ENCODE data around the gene PRSS56.

Gene PRSS56

GRCh38 chr2:232488097-232488711 lies 32.0 kb upstream of the PRSS56 start:
- Histone ChIP-seq H2AK5ac (ENCODE audit: low read length, severe bottlenecking) (no peak overlapping the region), H3K27ac (ENCODE audit: low read length, poor library complexity, severe bottlenecking) (no peak overlapping the region), H3K27me3 (ENCODE audit: control insufficient read depth in 1 of 2, insufficient read depth in 1 of 2, low read length in 2 of 2) (peaks cover 82 to 86% of the 10 kb centered on the region in 2 experiments), H3K9me3 (ENCODE audit: control insufficient read depth, low read length) (no peaks in the 10 kb centered on the region), H3K36me3 (ENCODE audit: control insufficient read depth in 1 of 2, insufficient read depth in 2 of 2, low read depth in 1 of 2, low read length in 2 of 2) (no peaks in the 10 kb centered on the region), H2AFZ (ENCODE audit: low read depth, low read length) (no peak overlapping the region), H3K79me1 (replicated peaks; ENCODE audit: low read length, poor library complexity, severe bottlenecking) (no peaks in the 10 kb centered on the region), H4K91ac (ENCODE audit: low read length) (no peak overlapping the region), H3K23ac (ENCODE audit: low read length in 2 of 2) (peak overlapping the region in 1 of 2 experiments; percentile 14), H3K14ac (ENCODE audit: low read length in 2 of 2) (no peak overlapping the region), H4K8ac (ENCODE audit: low read length) (no peak overlapping the region), H3K4me3 (ENCODE audit: insufficient read depth in 1 of 2, low read depth in 1 of 2, low read length in 2 of 2) (no peak overlapping the region), H2BK5ac (ENCODE audit: low read depth, low read length, poor library complexity, severe bottlenecking) (no peak overlapping the region), H3K4ac (ENCODE audit: low read depth in 1 of 2, low read length in 2 of 2) (no peak overlapping the region), H3K4me2 (ENCODE audit: low read length, poor library complexity, severe bottlenecking) (no peak overlapping the region), H2BK15ac (ENCODE audit: low read depth, poor library complexity, severe bottlenecking) (no peak overlapping the region), H3K4me1 (ENCODE audit: control insufficient read depth, insufficient read depth, low read depth, low read length) (peaks cover 14% of the 10 kb centered on the region), H2BK120ac (ENCODE audit: low read depth, low read length) (no peak overlapping the region), H2BK12ac (ENCODE audit: low read length in 2 of 2) (no peak overlapping the region), H3K18ac (ENCODE audit: low read depth in 1 of 2, low read length in 2 of 2) (no peak overlapping the region), H3K9ac (ENCODE audit: low read length) (no peak overlapping the region)
- DNase-seq: no peak
- 20% methylated on average over 14 of the region's 16 CpGs for WGBS

GRCh38 chr2:232488721-232489300 lies 31.4 kb upstream of the PRSS56 start:
- peaks cover 14% of the 10 kb centered on the region for H3K4me1 ChIP-seq (ENCODE audit: control insufficient read depth, insufficient read depth, low read depth, low read length)
- H3K36me3 ChIP-seq (ENCODE audit: control insufficient read depth in 1 of 2, insufficient read depth in 2 of 2, low read depth in 1 of 2, low read length in 2 of 2): no peaks in the 10 kb centered on the region
- DNase-seq: no peak
- H2BK15ac ChIP-seq (ENCODE audit: low read depth, poor library complexity, severe bottlenecking): no peak overlapping the region
- H2BK12ac ChIP-seq (ENCODE audit: low read length in 2 of 2): no peak overlapping the region
- no peak overlapping the region for H3K9ac ChIP-seq (ENCODE audit: low read length)
- H3K27ac ChIP-seq (ENCODE audit: low read length, poor library complexity, severe bottlenecking): no peak overlapping the region
- no peak overlapping the region for H3K4me2 ChIP-seq (ENCODE audit: low read length, poor library complexity, severe bottlenecking)
- H3K4me3 ChIP-seq (ENCODE audit: insufficient read depth in 1 of 2, low read depth in 1 of 2, low read length in 2 of 2): no peak overlapping the region
- no peaks in the 10 kb centered on the region for H3K79me1 ChIP-seq (replicated peaks; ENCODE audit: low read length, poor library complexity, severe bottlenecking)
- no peak overlapping the region for H4K8ac ChIP-seq (ENCODE audit: low read length)
- no peak overlapping the region for H2AFZ ChIP-seq (ENCODE audit: low read depth, low read length)
- H2BK5ac ChIP-seq (ENCODE audit: low read depth, low read length, poor library complexity, severe bottlenecking): no peak overlapping the region
- H2AK5ac ChIP-seq (ENCODE audit: low read length, severe bottlenecking): no peak overlapping the region
- no peak overlapping the region for H3K14ac ChIP-seq (ENCODE audit: low read length in 2 of 2)
- WGBS: 79% methylated on average over 4 of the region's 5 CpGs
- no peak overlapping the region for H3K4ac ChIP-seq (ENCODE audit: low read depth in 1 of 2, low read length in 2 of 2)
- no peak overlapping the region for H4K91ac ChIP-seq (ENCODE audit: low read length)
- H2BK120ac ChIP-seq (ENCODE audit: low read depth, low read length): no peak overlapping the region
- H3K18ac ChIP-seq (ENCODE audit: low read depth in 1 of 2, low read length in 2 of 2): no peak overlapping the region
- peaks cover 81 to 88% of the 10 kb centered on the region in 2 experiments for H3K27me3 ChIP-seq (ENCODE audit: control insufficient read depth in 1 of 2, insufficient read depth in 1 of 2, low read length in 2 of 2)
- no peaks in the 10 kb centered on the region for H3K9me3 ChIP-seq (ENCODE audit: control insufficient read depth, low read length)
- H3K23ac ChIP-seq (ENCODE audit: low read length in 2 of 2): no peak overlapping the region

GRCh38 chr2:232489516-232490220 lies 30.5 kb upstream of the PRSS56 start:
- Histone ChIP-seq H3K9me3 (ENCODE audit: control insufficient read depth, low read length) (no peaks in the 10 kb centered on the region), H2BK15ac (ENCODE audit: low read depth, poor library complexity, severe bottlenecking) (no peak overlapping the region), H3K9ac (ENCODE audit: low read length) (no peak overlapping the region), H3K4me3 (ENCODE audit: insufficient read depth in 1 of 2, low read depth in 1 of 2, low read length in 2 of 2) (no peak overlapping the region), H3K14ac (ENCODE audit: low read length in 2 of 2) (no peak overlapping the region), H2BK12ac (ENCODE audit: low read length in 2 of 2) (no peak overlapping the region), H4K91ac (ENCODE audit: low read length) (no peak overlapping the region), H2BK120ac (ENCODE audit: low read depth, low read length) (no peak overlapping the region), H3K4ac (ENCODE audit: low read depth in 1 of 2, low read length in 2 of 2) (no peak overlapping the region), H2AK5ac (ENCODE audit: low read length, severe bottlenecking) (no peak overlapping the region), H2BK5ac (ENCODE audit: low read depth, low read length, poor library complexity, severe bottlenecking) (no peak overlapping the region), H4K8ac (ENCODE audit: low read length) (no peak overlapping the region), H3K27ac (ENCODE audit: low read length, poor library complexity, severe bottlenecking) (no peak overlapping the region), H3K36me3 (ENCODE audit: control insufficient read depth in 1 of 2, insufficient read depth in 2 of 2, low read depth in 1 of 2, low read length in 2 of 2) (no peaks in the 10 kb centered on the region), H3K79me1 (replicated peaks; ENCODE audit: low read length, poor library complexity, severe bottlenecking) (no peaks in the 10 kb centered on the region), H3K23ac (ENCODE audit: low read length in 2 of 2) (no peak overlapping the region), H3K27me3 (ENCODE audit: control insufficient read depth in 1 of 2, insufficient read depth in 1 of 2, low read length in 2 of 2) (peaks cover 81 to 85% of the 10 kb centered on the region in 2 experiments), H2AFZ (ENCODE audit: low read depth, low read length) (no peak overlapping the region), H3K4me1 (ENCODE audit: control insufficient read depth, insufficient read depth, low read depth, low read length) (peaks cover 14% of the 10 kb centered on the region), H3K4me2 (ENCODE audit: low read length, poor library complexity, severe bottlenecking) (no peak overlapping the region), H3K18ac (ENCODE audit: low read depth in 1 of 2, low read length in 2 of 2) (no peak overlapping the region)
- WGBS: 64% methylated on average over 9 of the region's 9 CpGs
- no peak for DNase-seq
